HL-60 (cell line): ENCODE results near the gene EXOSC7.

Source experiments
- DNase-seq, 2 experiments: peaks; one replicate each; pipeline ENCODE4 v3.0.0-alpha.2; 2010 to 2020; ENCODE audit warnings: low read depth in 1 of 2, low spot score in 1 of 2
- H3K27ac ChIP-seq: fragments of 250-450 bp; sonication (Bioruptor Pico); replicated peaks from 2 replicates; pipeline ENCODE4 v1.5.1; 2020; ENCODE audit warnings: mild to moderate bottlenecking, moderate library complexity
- H3K27me3 ChIP-seq: fragments of 250-450 bp; sonication (Bioruptor Pico); 2 replicates; pipeline ENCODE4 v1.5.1; 2021; ENCODE audit warnings: mild to moderate bottlenecking, moderate library complexity; ENCODE audit not compliant: insufficient read depth, poor library complexity, severe bottlenecking
- H3K4me3 ChIP-seq: replicated peaks from 2 replicates; pipeline ENCODE4 v1.5.1; 2011; ENCODE audit warnings: mild to moderate bottlenecking, control low read depth, low read length; ENCODE audit not compliant: insufficient read depth
- GABPA ChIP-seq: IDR thresholded peaks from 2 replicates; pipeline ENCODE4 v1.6.1; 2012; ENCODE audit warnings: low read depth
- POLR2AphosphoS5 ChIP-seq: IDR thresholded peaks from 2 replicates; pipeline ENCODE4 v1.6.1; 2012; ENCODE audit warnings: low read depth
- SPI1 ChIP-seq: IDR thresholded peaks from 2 replicates; pipeline ENCODE4 v1.6.1; 2012; ENCODE audit warnings: low read depth, mild to moderate bottlenecking, borderline replicate concordance
- TF ChIP-seq, protein P1 (sequence below): IDR thresholded peaks from one replicate; pipeline ENCODE4 v1.5.1; 2011; ENCODE audit warnings: low read length, control low read depth, inconsistent platforms; ENCODE audit not compliant: insufficient read depth
- TF ChIP-seq, protein P2 (sequence below): IDR thresholded peaks from 2 replicates; pipeline ENCODE4 v1.6.1; 2012; ENCODE audit warnings: low read depth; ENCODE audit not compliant: insufficient replicate concordance

EXOSC7 gene

DNA sequence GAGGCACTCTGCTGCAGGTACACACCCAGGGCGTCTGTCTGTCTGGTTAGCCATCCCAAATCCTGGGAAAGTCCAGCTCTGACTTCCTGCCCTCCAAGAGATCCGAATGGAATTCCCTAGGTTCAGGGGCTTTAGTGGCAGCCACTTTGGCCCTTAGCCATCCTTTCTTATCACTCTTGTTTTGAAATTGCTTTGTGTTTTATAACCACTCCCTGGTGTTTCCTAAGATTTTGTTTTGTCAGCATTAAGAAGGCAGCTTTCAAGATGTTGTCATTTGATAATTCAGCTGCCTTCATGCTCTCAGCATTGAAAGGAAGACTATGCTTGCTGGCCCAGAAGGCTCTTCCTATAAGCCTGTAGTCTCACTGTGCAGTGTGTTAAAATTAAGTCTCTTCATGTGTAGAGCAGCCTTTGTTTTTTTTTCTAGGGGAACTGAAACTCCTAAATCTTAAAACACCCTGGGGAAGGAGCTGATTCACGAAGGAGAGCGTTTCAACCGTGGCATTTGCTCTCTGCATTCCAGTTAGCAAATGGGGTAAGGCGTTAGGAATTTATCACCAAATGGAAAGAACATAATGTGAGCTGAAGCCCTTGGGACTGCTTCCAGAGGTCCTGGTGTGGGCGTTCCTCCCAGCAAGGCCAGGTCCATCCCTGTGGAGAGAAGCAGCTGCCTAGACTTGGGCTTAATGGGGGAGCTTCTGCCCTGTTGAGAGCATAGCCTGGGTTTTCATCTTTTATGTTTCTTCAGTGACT lies 35.9 kb downstream of the EXOSC7 start:
- no peak for DNase-seq
- TF ChIP-seq, protein P1, sequence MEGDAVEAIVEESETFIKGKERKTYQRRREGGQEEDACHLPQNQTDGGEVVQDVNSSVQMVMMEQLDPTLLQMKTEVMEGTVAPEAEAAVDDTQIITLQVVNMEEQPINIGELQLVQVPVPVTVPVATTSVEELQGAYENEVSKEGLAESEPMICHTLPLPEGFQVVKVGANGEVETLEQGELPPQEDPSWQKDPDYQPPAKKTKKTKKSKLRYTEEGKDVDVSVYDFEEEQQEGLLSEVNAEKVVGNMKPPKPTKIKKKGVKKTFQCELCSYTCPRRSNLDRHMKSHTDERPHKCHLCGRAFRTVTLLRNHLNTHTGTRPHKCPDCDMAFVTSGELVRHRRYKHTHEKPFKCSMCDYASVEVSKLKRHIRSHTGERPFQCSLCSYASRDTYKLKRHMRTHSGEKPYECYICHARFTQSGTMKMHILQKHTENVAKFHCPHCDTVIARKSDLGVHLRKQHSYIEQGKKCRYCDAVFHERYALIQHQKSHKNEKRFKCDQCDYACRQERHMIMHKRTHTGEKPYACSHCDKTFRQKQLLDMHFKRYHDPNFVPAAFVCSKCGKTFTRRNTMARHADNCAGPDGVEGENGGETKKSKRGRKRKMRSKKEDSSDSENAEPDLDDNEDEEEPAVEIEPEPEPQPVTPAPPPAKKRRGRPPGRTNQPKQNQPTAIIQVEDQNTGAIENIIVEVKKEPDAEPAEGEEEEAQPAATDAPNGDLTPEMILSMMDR: no peak
- TF ChIP-seq SPI1 (no peak), GABPA (no peak), POLR2AphosphoS5 (no peak)
- Histone ChIP-seq H3K27me3 (no peaks in the 10 kb centered on the region), H3K4me3 (no peak overlapping the region), H3K27ac (no peak overlapping the region)

DNA sequence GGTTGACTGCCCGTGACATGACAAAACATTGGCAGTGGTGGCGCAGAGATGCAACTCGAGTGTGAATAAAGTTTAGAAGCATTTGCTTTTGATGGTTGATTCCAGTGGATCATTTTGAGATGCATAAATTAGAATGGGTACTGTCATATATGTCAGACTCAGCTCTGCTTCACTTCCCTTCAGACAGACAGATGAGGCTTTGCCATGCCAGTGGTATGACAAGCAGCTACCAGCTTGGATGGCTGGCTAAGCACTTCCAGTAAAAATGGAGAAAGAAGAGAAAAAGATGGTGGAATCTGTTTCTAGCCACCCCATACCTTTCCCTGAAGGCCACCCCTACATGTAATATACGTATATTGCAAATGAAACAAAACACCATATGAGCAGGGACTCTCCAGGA lies 36.5 kb downstream of the EXOSC7 start:
- H3K27me3 ChIP-seq: no peaks in the 10 kb centered on the region
- no peak for DNase-seq
- H3K27ac ChIP-seq: no peak overlapping the region
- TF ChIP-seq, protein P2, sequence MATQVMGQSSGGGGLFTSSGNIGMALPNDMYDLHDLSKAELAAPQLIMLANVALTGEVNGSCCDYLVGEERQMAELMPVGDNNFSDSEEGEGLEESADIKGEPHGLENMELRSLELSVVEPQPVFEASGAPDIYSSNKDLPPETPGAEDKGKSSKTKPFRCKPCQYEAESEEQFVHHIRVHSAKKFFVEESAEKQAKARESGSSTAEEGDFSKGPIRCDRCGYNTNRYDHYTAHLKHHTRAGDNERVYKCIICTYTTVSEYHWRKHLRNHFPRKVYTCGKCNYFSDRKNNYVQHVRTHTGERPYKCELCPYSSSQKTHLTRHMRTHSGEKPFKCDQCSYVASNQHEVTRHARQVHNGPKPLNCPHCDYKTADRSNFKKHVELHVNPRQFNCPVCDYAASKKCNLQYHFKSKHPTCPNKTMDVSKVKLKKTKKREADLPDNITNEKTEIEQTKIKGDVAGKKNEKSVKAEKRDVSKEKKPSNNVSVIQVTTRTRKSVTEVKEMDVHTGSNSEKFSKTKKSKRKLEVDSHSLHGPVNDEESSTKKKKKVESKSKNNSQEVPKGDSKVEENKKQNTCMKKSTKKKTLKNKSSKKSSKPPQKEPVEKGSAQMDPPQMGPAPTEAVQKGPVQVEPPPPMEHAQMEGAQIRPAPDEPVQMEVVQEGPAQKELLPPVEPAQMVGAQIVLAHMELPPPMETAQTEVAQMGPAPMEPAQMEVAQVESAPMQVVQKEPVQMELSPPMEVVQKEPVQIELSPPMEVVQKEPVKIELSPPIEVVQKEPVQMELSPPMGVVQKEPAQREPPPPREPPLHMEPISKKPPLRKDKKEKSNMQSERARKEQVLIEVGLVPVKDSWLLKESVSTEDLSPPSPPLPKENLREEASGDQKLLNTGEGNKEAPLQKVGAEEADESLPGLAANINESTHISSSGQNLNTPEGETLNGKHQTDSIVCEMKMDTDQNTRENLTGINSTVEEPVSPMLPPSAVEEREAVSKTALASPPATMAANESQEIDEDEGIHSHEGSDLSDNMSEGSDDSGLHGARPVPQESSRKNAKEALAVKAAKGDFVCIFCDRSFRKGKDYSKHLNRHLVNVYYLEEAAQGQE: no peak
- TF ChIP-seq, protein P1: no peak
- TF ChIP-seq POLR2AphosphoS5 (no peak), GABPA (no peak), SPI1 (no peak)
- H3K4me3 ChIP-seq: no peak overlapping the region

DNA sequence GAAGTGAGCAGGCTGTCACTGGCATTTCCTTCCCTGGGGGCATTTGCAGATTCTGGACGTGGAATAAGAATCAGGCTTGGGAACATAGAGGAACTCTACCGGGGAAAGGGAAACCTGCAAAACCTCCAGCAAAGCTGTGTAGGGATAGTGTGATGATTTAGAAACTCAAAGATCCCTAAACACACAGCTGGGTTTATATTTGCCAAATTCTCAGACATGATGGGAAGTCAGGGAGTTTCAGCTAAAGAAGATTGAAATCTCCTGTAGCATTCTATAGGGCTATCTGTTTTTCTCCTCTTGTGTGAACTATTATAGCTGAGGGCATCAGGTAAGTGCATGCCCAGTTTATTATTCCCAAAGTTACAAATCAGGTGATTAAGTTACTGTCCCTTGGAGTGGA lies 40.9 kb downstream of the EXOSC7 start:
- DNase-seq: no peak
- Histone ChIP-seq H3K27me3 (no peaks in the 10 kb centered on the region), H3K4me3 (no peak overlapping the region), H3K27ac (no peak overlapping the region)
- TF ChIP-seq SPI1 (no peak), POLR2AphosphoS5 (no peak), GABPA (no peak)
- TF ChIP-seq, protein P2: no peak
- TF ChIP-seq, protein P1: no peak

DNA sequence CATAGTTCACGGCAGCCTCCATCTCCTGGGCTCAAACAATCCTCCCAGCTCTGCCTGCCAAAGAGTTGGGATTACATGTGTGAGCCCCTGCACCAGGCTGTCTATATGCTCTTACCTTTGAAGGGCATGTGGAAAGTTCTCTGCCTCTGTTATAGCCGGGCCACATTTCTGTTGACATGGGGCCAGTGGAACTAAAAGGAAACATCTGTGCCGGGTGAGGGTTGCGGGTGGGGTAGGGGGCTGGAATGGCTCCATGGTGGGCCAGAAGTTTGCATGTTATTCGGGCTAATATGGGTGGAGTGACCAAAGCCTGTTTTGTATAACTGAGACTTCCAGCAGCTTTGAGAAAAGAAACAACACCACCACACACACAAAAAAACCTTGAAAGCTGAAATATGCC lies 41.8 kb downstream of the EXOSC7 start:
- Histone ChIP-seq H3K4me3 (no peak overlapping the region), H3K27ac (no peak overlapping the region), H3K27me3 (no peaks in the 10 kb centered on the region)
- TF ChIP-seq SPI1: no peak
- TF ChIP-seq, protein P1: no peak
- no peak for DNase-seq
